Endothelial cell of hepatic sinusoid (primary cell): ENCODE data around the gene PLAGL2.
"Not testable (repeated sequence)": the region's sequence is repeated elsewhere in the genome, so short reads cannot be mapped to it uniquely, and the experiment has no call there.

Experiments used
- in situ Hi-C: cut with HindIII; loops from 2 replicates; pipeline ENCODE4 v1.10.0; 2017; ENCODE audit warnings: low sequenced_read_pairs

PLAGL2 gene

GRCh38 chr20:32186506-32186905 lies 21.0 kb downstream of the PLAGL2 start:
- in situ Hi-C loops: loop anchor here (5.0 to 10.0 kb wide), 3 partner anchors 34 to 256 kb away; no protein-coding TSS in a partner anchor

- in situ Hi-C loops: loop anchor here (5.0 to 10.0 kb wide), 3 partner anchors 33 to 257 kb away; no protein-coding TSS in a partner anchor
These were observed 22.5 kb downstream of the PLAGL2 start for GRCh38 chr20:32184961-32185603.

- in situ Hi-C loops: loop anchor here (10.0 kb wide), 1 partner anchor 99 kb away; no protein-coding TSS in a partner anchor
These were observed 23.5 kb downstream of the PLAGL2 start for GRCh38 chr20:32183947-32184635.

- in situ Hi-C loops: loop anchor here (10.0 kb wide), 1 partner anchor 97 kb away; no protein-coding TSS in a partner anchor
These were observed 25.9 kb downstream of the PLAGL2 start for GRCh38 chr20:32181606-32182005.

- in situ Hi-C loops: loop anchor here (10.0 kb wide), 1 partner anchor 95 kb away; no protein-coding TSS in a partner anchor
These were observed 27.6 kb downstream of the PLAGL2 start for GRCh38 chr20:32179934-32180333.

GRCh38 chr20:32179515-32179914 lies 28.0 kb downstream of the PLAGL2 start:
- in situ Hi-C loops: no loop called here

GRCh38 chr20:32177696-32178095 lies 29.8 kb downstream of the PLAGL2 start:
- in situ Hi-C loops: not testable (repeated sequence)

- in situ Hi-C loops: no loop called here
These were observed 39.2 kb downstream of the PLAGL2 start for GRCh38 chr20:32168184-32168910.

GRCh38 chr20:32167552-32167951 lies 40.0 kb downstream of the PLAGL2 start:
- in situ Hi-C loops: no loop called here

- in situ Hi-C loops: no loop called here
These were observed 41.6 kb downstream of the PLAGL2 start for GRCh38 chr20:32165836-32166545.

GRCh38 chr20:32164984-32165735 lies 42.4 kb downstream of the PLAGL2 start:
- in situ Hi-C loops: no loop called here

GRCh38 chr20:32163951-32164350 lies 43.6 kb downstream of the PLAGL2 start:
- in situ Hi-C loops: no loop called here

- in situ Hi-C loops: no loop called here
These were observed 45.2 kb downstream of the PLAGL2 start for GRCh38 chr20:32162351-32162750.

GRCh38 chr20:32160341-32160740 lies 47.2 kb downstream of the PLAGL2 start:
- in situ Hi-C loops: no loop called here

- in situ Hi-C loops: loop anchor here (10.0 kb wide), 1 partner anchor 75 kb away; no protein-coding TSS in a partner anchor
These were observed 47.7 kb downstream of the PLAGL2 start for GRCh38 chr20:32159766-32160221.

GRCh38 chr20:32158943-32159660 lies 48.4 kb downstream of the PLAGL2 start:
- in situ Hi-C loops: loop anchor here (10.0 kb wide), 1 partner anchor 74 kb away; no protein-coding TSS in a partner anchor

GRCh38 chr20:32158351-32158750 lies 49.2 kb downstream of the PLAGL2 start:
- in situ Hi-C loops: loop anchor here (10.0 kb wide), 1 partner anchor 74 kb away; no protein-coding TSS in a partner anchor

- in situ Hi-C loops: loop anchor here (10.0 kb wide), 1 partner anchor 73 kb away; no protein-coding TSS in a partner anchor
These were observed 49.9 kb downstream of the PLAGL2 start for GRCh38 chr20:32157611-32158010.
